HepG2 (cell line): ENCODE results near the gene PPP1R13L. TPM values are rescaled to one million over a fixed set of nuclear protein-coding genes. Genes with fewer than 3 reads are reported as not detected.
A peak's percentile ranks its signal among the peaks of the same experiment; 100 is the strongest.

Experiments used
- DPF2 ChIP-seq: sonication (generic); formaldehyde crosslinking; IDR thresholded peaks from 2 replicates; pipeline ENCODE4 v1.4.0; 2020; ENCODE audit warnings: mild to moderate bottlenecking, low read depth, missing genetic modification reagents, borderline replicate concordance
- HOXA7 ChIP-seq: sonication (generic); formaldehyde crosslinking; IDR thresholded peaks from 2 replicates; pipeline ENCODE4 v1.8.1; 2022; ENCODE audit warnings: mild to moderate bottlenecking, missing genetic modification reagents, moderate library complexity
- SKI ChIP-seq: fragments of 450-650 bp; IDR thresholded peaks from one replicate; pipeline ENCODE4 v1.6.1; 2018; ENCODE audit warnings: mild to moderate bottlenecking; ENCODE audit not compliant: partially characterized antibody
- SRY ChIP-seq: sonication (generic); formaldehyde crosslinking; IDR thresholded peaks from 2 replicates; pipeline ENCODE4 v1.8.0; 2022; ENCODE audit warnings: mild to moderate bottlenecking, missing genetic modification reagents
- TEAD3 ChIP-seq: optimal IDR thresholded peaks from 2 replicates; pipeline ENCODE3; 2016; ENCODE audit warnings: borderline replicate concordance
- ZNF558 ChIP-seq: sonication (generic); formaldehyde crosslinking; IDR thresholded peaks from 2 replicates; pipeline ENCODE4 v1.9.0; 2022; ENCODE audit warnings: mild to moderate bottlenecking, missing genetic modification reagents, borderline replicate concordance
- ZNF607 ChIP-seq: sonication (generic); formaldehyde crosslinking; IDR thresholded peaks from 2 replicates; pipeline ENCODE4 v1.5.1; 2020; ENCODE audit warnings: missing genetic modification reagents, mild to moderate bottlenecking, borderline replicate concordance
- ZNF781 ChIP-seq: sonication (generic); formaldehyde crosslinking; IDR thresholded peaks from 2 replicates; pipeline ENCODE4 v1.5.1; 2020; ENCODE audit warnings: borderline replicate concordance, mild to moderate bottlenecking, missing genetic modification reagents; ENCODE audit errors: not compliant biosample characterization
- polyA plus RNA-seq, 8 experiments: library from polyadenylated mRNA; depleted of rRNA in 3 of 8; stranded (reverse) in 7 of 8; unstranded in 1 of 8; fragments of >200 nt; fragmentation: Illumina TruSeq in 4 of 8; extraction: Trizol in 4 of 8; gene quantifications; 2 replicates each; pipeline versions ENCODE4 v1.2.1 to v1.2.3, GENCODE V29; 2011 to 2016; ENCODE audit warnings: low read depth in 4 of 8, missing spikeins in 1 of 8, mixed read lengths in 1 of 8; ENCODE audit not compliant: insufficient read depth in 1 of 8
- total RNA-seq, 5 experiments: library from RNA; depleted of rRNA; stranded (reverse); fragments of >200 nt; fragmentation: Illumina TruSeq; extraction: Trizol; gene quantifications; 2 replicates each; pipeline ENCODE4 v1.2.3, GENCODE V29; 2016; ENCODE audit warnings: low read depth in 1 of 5
- TF ChIP-seq, protein P1 (sequence below): IDR thresholded peaks from 2 replicates; pipeline ENCODE4 v1.6.1; 2016; ENCODE audit warnings: mild to moderate bottlenecking
- TF ChIP-seq, protein P2 (sequence below): sonication (generic); formaldehyde crosslinking; IDR thresholded peaks from 2 replicates; pipeline ENCODE4 v1.5.1; 2020; ENCODE audit warnings: missing genetic modification reagents, mild to moderate bottlenecking, borderline replicate concordance
- TF ChIP-seq, protein P3 (sequence below): sonication (generic); formaldehyde crosslinking; IDR thresholded peaks from 2 replicates; pipeline ENCODE4 v1.9.0; 2021; ENCODE audit warnings: missing genetic modification reagents, borderline replicate concordance
- TF ChIP-seq, protein P4 (sequence below): sonication (generic); formaldehyde crosslinking; IDR thresholded peaks from 2 replicates; pipeline ENCODE4 v1.8.1; 2022; ENCODE audit warnings: mild to moderate bottlenecking, missing genetic modification reagents
- TF ChIP-seq, protein P5 (sequence below): sonication (generic); formaldehyde crosslinking; IDR thresholded peaks from 2 replicates; pipeline ENCODE4 v1.9.0; 2021; ENCODE audit warnings: missing genetic modification reagents, mild to moderate bottlenecking, borderline replicate concordance
- TF ChIP-seq, protein P6 (sequence below): sonication (generic); formaldehyde crosslinking; IDR thresholded peaks from 2 replicates; pipeline ENCODE4 v1.4.0; 2020; ENCODE audit warnings: missing genetic modification reagents, borderline replicate concordance

Gene PPP1R13L
- total and polyA plus RNA-seq, 2 of the 13 experiments (the other 11 are each of a cell fraction or from before 2014, with no cell fraction given) = 1.3 to 6.6 TPM

DNA sequence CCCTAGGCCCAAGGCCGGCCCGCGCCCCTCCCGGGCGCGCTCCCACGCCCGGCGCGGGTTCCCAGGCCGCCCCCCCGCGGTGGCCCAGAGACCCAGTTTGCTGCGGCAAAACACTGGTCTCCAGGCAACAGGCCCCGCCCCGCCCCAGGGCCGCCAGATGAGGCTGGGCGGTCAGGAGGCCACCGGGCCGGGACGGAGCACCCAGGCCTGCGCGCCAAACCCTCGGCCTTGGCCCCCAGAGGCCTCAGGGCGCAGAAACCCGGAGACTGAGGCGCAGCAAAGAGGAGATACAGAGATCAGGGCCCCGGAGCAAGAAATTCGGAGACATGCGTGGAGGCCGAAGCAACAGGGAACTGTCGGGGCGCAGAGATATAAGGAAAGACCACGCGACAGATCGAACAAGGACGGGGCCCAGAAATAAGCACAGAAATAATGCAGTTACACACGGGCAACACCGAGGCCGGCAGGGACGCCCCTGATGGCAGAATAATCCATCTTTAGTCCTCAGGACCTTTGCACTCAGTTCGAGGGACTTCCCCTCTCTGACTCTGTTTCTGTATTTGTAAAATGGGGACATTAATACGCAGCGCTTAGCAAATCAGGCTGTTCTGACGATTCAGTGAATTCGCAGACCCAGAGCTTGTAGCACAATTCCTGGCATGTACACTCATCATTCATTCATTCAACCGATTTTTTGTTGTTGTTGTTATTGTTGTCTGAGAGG, 39.6 kb upstream of the PPP1R13L start (continued):
- TF ChIP-seq, protein P1, sequence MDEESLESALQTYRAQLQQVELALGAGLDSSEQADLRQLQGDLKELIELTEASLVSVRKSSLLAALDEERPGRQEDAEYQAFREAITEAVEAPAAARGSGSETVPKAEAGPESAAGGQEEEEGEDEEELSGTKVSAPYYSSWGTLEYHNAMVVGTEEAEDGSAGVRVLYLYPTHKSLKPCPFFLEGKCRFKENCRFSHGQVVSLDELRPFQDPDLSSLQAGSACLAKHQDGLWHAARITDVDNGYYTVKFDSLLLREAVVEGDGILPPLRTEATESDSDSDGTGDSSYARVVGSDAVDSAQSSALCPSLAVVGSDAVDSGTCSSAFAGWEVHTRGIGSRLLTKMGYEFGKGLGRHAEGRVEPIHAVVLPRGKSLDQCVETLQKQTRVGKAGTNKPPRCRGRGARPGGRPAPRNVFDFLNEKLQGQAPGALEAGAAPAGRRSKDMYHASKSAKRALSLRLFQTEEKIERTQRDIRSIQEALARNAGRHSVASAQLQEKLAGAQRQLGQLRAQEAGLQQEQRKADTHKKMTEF (CRISPR knock-in tag) = peak; percentile 18; the same call in 1 of the 2 replicates
- TF ChIP-seq, protein P2, sequence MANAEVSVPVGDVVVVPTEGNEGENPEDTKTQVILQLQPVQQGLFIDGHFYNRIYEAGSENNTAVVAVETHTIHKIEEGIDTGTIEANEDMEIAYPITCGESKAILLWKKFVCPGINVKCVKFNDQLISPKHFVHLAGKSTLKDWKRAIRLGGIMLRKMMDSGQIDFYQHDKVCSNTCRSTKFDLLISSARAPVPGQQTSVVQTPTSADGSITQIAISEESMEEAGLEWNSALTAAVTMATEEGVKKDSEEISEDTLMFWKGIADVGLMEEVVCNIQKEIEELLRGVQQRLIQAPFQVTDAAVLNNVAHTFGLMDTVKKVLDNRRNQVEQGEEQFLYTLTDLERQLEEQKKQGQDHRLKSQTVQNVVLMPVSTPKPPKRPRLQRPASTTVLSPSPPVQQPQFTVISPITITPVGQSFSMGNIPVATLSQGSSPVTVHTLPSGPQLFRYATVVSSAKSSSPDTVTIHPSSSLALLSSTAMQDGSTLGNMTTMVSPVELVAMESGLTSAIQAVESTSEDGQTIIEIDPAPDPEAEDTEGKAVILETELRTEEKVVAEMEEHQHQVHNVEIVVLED (CRISPR knock-in tag) = peak; percentile 60; the same call in 1 of the 2 replicates
- peak; percentile 65 for TF ChIP-seq SKI
- TF ChIP-seq TEAD3 (CRISPR knock-in tag) = no peak
- TF ChIP-seq, protein P3, sequence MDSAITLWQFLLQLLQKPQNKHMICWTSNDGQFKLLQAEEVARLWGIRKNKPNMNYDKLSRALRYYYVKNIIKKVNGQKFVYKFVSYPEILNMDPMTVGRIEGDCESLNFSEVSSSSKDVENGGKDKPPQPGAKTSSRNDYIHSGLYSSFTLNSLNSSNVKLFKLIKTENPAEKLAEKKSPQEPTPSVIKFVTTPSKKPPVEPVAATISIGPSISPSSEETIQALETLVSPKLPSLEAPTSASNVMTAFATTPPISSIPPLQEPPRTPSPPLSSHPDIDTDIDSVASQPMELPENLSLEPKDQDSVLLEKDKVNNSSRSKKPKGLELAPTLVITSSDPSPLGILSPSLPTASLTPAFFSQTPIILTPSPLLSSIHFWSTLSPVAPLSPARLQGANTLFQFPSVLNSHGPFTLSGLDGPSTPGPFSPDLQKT (CRISPR knock-in tag) = no peak
- TF ChIP-seq, protein P4, sequence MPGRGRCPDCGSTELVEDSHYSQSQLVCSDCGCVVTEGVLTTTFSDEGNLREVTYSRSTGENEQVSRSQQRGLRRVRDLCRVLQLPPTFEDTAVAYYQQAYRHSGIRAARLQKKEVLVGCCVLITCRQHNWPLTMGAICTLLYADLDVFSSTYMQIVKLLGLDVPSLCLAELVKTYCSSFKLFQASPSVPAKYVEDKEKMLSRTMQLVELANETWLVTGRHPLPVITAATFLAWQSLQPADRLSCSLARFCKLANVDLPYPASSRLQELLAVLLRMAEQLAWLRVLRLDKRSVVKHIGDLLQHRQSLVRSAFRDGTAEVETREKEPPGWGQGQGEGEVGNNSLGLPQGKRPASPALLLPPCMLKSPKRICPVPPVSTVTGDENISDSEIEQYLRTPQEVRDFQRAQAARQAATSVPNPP (CRISPR knock-in tag) = no peak
- TF ChIP-seq, protein P5, sequence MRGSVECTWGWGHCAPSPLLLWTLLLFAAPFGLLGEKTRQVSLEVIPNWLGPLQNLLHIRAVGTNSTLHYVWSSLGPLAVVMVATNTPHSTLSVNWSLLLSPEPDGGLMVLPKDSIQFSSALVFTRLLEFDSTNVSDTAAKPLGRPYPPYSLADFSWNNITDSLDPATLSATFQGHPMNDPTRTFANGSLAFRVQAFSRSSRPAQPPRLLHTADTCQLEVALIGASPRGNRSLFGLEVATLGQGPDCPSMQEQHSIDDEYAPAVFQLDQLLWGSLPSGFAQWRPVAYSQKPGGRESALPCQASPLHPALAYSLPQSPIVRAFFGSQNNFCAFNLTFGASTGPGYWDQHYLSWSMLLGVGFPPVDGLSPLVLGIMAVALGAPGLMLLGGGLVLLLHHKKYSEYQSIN (CRISPR knock-in tag) = no peak
- TF ChIP-seq DPF2 = no peak
- no peak for TF ChIP-seq SRY
- TF ChIP-seq ZNF781 (CRISPR knock-in tag) = no peak
- no peak for TF ChIP-seq ZNF558 (CRISPR knock-in tag)
- TF ChIP-seq, protein P6, sequence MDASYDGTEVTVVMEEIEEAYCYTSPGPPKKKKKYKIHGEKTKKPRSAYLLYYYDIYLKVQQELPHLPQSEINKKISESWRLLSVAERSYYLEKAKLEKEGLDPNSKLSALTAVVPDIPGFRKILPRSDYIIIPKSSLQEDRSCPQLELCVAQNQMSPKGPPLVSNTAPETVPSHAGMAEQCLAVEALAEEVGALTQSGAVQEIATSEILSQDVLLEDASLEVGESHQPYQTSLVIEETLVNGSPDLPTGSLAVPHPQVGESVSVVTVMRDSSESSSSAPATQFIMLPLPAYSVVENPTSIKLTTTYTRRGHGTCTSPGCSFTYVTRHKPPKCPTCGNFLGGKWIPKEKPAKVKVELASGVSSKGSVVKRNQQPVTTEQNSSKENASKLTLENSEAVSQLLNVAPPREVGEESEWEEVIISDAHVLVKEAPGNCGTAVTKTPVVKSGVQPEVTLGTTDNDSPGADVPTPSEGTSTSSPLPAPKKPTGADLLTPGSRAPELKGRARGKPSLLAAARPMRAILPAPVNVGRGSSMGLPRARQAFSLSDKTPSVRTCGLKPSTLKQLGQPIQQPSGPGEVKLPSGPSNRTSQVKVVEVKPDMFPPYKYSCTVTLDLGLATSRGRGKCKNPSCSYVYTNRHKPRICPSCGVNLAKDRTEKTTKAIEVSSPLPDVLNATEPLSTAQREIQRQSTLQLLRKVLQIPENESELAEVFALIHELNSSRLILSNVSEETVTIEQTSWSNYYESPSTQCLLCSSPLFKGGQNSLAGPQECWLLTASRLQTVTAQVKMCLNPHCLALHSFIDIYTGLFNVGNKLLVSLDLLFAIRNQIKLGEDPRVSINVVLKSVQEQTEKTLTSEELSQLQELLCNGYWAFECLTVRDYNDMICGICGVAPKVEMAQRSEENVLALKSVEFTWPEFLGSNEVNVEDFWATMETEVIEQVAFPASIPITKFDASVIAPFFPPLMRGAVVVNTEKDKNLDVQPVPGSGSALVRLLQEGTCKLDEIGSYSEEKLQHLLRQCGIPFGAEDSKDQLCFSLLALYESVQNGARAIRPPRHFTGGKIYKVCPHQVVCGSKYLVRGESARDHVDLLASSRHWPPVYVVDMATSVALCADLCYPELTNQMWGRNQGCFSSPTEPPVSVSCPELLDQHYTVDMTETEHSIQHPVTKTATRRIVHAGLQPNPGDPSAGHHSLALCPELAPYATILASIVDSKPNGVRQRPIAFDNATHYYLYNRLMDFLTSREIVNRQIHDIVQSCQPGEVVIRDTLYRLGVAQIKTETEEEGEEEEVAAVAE (CRISPR knock-in tag) = no peak
- TF ChIP-seq HOXA7 = no peak
- TF ChIP-seq ZNF607 (CRISPR knock-in tag) = no peak
